Measurements from ENCODE around the gene AK8. TPM values are rescaled to one million over a fixed set of nuclear protein-coding genes. Genes with fewer than 3 reads are reported as not detected.

The AK8 gene
- polyA plus RNA-seq, 3 donors = 0.08 TPM; not detected in 2

- Histone ChIP-seq H2AFZ (ENCODE audit: insufficient read depth, low read depth, low read length, poor library complexity, severe bottlenecking) (no peak overlapping the region), H3K9ac (ENCODE audit: insufficient read depth, low read length, poor library complexity, severe bottlenecking) (no peak overlapping the region), H3K4me3 (replicated peaks in 1 of 3; ENCODE audit: low read depth in 2 of 3, low read length in 3 of 3) (no peak overlapping the region), H3K4me2 (replicated peaks; ENCODE audit: extremely low read depth, low read length, poor library complexity, severe bottlenecking) (no peak overlapping the region), H3K27me3 (ENCODE audit: control insufficient read depth in 2 of 2, insufficient read depth in 2 of 2, low read length in 2 of 2) (peaks cover 2 to 4% of the 10 kb centered on the region in 2 donors), H3K9me3 (replicated peaks in 1 of 2; ENCODE audit: control insufficient read depth in 1 of 2, insufficient read depth in 1 of 2, low read length in 2 of 2) (peaks cover 0 to 4% of the 10 kb centered on the region in 2 donors), H4K20me1 (ENCODE audit: insufficient read depth, low read length) (no peaks in the 10 kb centered on the region), H3K79me2 (ENCODE audit: insufficient read depth, low read length) (no peaks in the 10 kb centered on the region), H3K36me3 (replicated peaks in 1 of 2; ENCODE audit: control insufficient read depth in 1 of 2, insufficient read depth in 2 of 2, low read length in 2 of 2) (no peaks in the 10 kb centered on the region), H3K4me1 (ENCODE audit: control insufficient read depth in 1 of 2, insufficient read depth in 2 of 2, low read length in 2 of 2) (peaks cover 0 to 3% of the 10 kb centered on the region in 2 donors), H3K27ac (ENCODE audit: low read depth in 1 of 2, low read length in 2 of 2) (no peak overlapping the region)
- no peak for TF ChIP-seq CTCF (IDR thresholded peaks at IDR 0.05)
- intact Hi-C loops (cut with micrococcal nuclease) = no loop called here
- peaks cover 0 to 13% (median 4%) of the 10 kb centered on the region in 7 donors for H3K9me3 Mint-ChIP-seq
- no peak overlapping the region for H3K27ac Mint-ChIP-seq
- peaks cover 0 to 14% (median 10%) of the 10 kb centered on the region in 3 donors for H3K27me3 Mint-ChIP-seq (ENCODE audit: low read depth in 3 of 3)
- 94% methylated on average over 3 of the region's 6 CpGs for WGBS (ENCODE audit: insufficient coverage)
- H3K4me1 Mint-ChIP-seq = peaks cover 6% of the 10 kb centered on the region
- no peak for DNase-seq
- H3K36me3 Mint-ChIP-seq = peaks cover 0 to under 1% of the 10 kb centered on the region in 2 donors
- H3K4me3 Mint-ChIP-seq = no peak overlapping the region
These were observed 101.2 kb downstream of the AK8 start for GRCh38 chr9:132776891-132777290.

GRCh38 chr9:132776268-132776667, 101.8 kb downstream of the AK8 start:
- H3K27ac Mint-ChIP-seq = no peak overlapping the region
- Histone ChIP-seq H3K9me3 (replicated peaks in 1 of 2; ENCODE audit: control insufficient read depth in 1 of 2, insufficient read depth in 1 of 2, low read length in 2 of 2) (peaks cover 0 to 9% of the 10 kb centered on the region in 2 donors), H3K4me3 (replicated peaks in 1 of 3; ENCODE audit: low read depth in 2 of 3, low read length in 3 of 3) (no peak overlapping the region), H3K9ac (ENCODE audit: insufficient read depth, low read length, poor library complexity, severe bottlenecking) (no peak overlapping the region), H3K79me2 (ENCODE audit: insufficient read depth, low read length) (no peaks in the 10 kb centered on the region), H3K4me2 (replicated peaks; ENCODE audit: extremely low read depth, low read length, poor library complexity, severe bottlenecking) (no peak overlapping the region), H3K27ac (ENCODE audit: low read depth in 1 of 2, low read length in 2 of 2) (no peak overlapping the region), H4K20me1 (ENCODE audit: insufficient read depth, low read length) (no peaks in the 10 kb centered on the region), H3K4me1 (ENCODE audit: control insufficient read depth in 1 of 2, insufficient read depth in 2 of 2, low read length in 2 of 2) (peaks cover 0 to 3% of the 10 kb centered on the region in 2 donors), H2AFZ (ENCODE audit: insufficient read depth, low read depth, low read length, poor library complexity, severe bottlenecking) (no peak overlapping the region), H3K27me3 (ENCODE audit: control insufficient read depth in 2 of 2, insufficient read depth in 2 of 2, low read length in 2 of 2) (peaks cover 2 to 4% of the 10 kb centered on the region in 2 donors), H3K36me3 (replicated peaks in 1 of 2; ENCODE audit: control insufficient read depth in 1 of 2, insufficient read depth in 2 of 2, low read length in 2 of 2) (no peaks in the 10 kb centered on the region)
- TF ChIP-seq CTCF (IDR thresholded peaks at IDR 0.05) = no peak
- 96% methylated on average over 10 of the region's 11 CpGs for WGBS (ENCODE audit: insufficient coverage)
- peaks cover 2 to 15% (median 8%) of the 10 kb centered on the region in 7 donors for H3K9me3 Mint-ChIP-seq
- H3K4me3 Mint-ChIP-seq = no peak overlapping the region
- peaks cover 6% of the 10 kb centered on the region for H3K4me1 Mint-ChIP-seq
- intact Hi-C loops (cut with micrococcal nuclease) = no loop called here
- DNase-seq = no peak
- H3K36me3 Mint-ChIP-seq = peaks cover 0 to 4% of the 10 kb centered on the region in 2 donors
- peaks cover 0 to 12% (median 10%) of the 10 kb centered on the region in 3 donors for H3K27me3 Mint-ChIP-seq (ENCODE audit: low read depth in 3 of 3)
